Measurements from ENCODE around the gene AQP2.
A peak's percentile ranks its signal among the peaks of the same experiment; 100 is the strongest.

The AQP2 gene

GRCh38 chr12:49971141-49971540 is 20.6 kb downstream of the AQP2 start:
- no peak for DNase-seq (ENCODE audit: low read depth)
- TF ChIP-seq CTCF (IDR thresholded peaks at IDR 0.05; ENCODE audit: control insufficient read depth, insufficient read depth, low read depth, low read length, missing control alignments), result no peak
- H3K4me3 ChIP-seq (ENCODE audit: control insufficient read depth, low read depth, low read length), result no peak overlapping the region

- no peak for DNase-seq (ENCODE audit: low read depth)
- TF ChIP-seq CTCF (IDR thresholded peaks at IDR 0.05; ENCODE audit: control insufficient read depth, insufficient read depth, low read depth, low read length, missing control alignments), result no peak
- H3K4me3 ChIP-seq (ENCODE audit: control insufficient read depth, low read depth, low read length), result no peak overlapping the region
Observed at GRCh38 chr12:49972129-49972528, 21.6 kb downstream of the AQP2 start.

GRCh38 chr12:49972641-49973360 is 22.3 kb downstream of the AQP2 start, which contains the start of gene AQP6:
Gene AQP6, plus strand, starts transcription at chr12:49972947. Its CDS starts 227 bp downstream, at chr12:49973174.
- no peak for DNase-seq (ENCODE audit: low read depth)
- no peak for TF ChIP-seq CTCF (IDR thresholded peaks at IDR 0.05; ENCODE audit: control insufficient read depth, insufficient read depth, low read depth, low read length, missing control alignments)
- no peak within 1 kb of the TSS for H3K4me3 ChIP-seq (ENCODE audit: control insufficient read depth, low read depth, low read length)

- DNase-seq (ENCODE audit: low read depth), result no peak
- no peak for TF ChIP-seq CTCF (IDR thresholded peaks at IDR 0.05; ENCODE audit: control insufficient read depth, insufficient read depth, low read depth, low read length, missing control alignments)
- H3K4me3 ChIP-seq (ENCODE audit: control insufficient read depth, low read depth, low read length), result no peak overlapping the region
Observed at GRCh38 chr12:49973361-49973830, 22.9 kb downstream of the AQP2 start.

GRCh38 chr12:49974231-49974675 is 23.7 kb downstream of the AQP2 start:
- peak; percentile 83 for TF ChIP-seq CTCF (IDR thresholded peaks at IDR 0.05; ENCODE audit: control insufficient read depth, insufficient read depth, low read depth, low read length, missing control alignments)
- DNase-seq (ENCODE audit: low read depth), result no peak
- H3K4me3 ChIP-seq (ENCODE audit: control insufficient read depth, low read depth, low read length), result no peak overlapping the region

- DNase-seq (ENCODE audit: low read depth), result no peak
- no peak for TF ChIP-seq CTCF (IDR thresholded peaks at IDR 0.05; ENCODE audit: control insufficient read depth, insufficient read depth, low read depth, low read length, missing control alignments)
- H3K4me3 ChIP-seq (ENCODE audit: control insufficient read depth, low read depth, low read length), result no peak overlapping the region
Observed at GRCh38 chr12:49974677-49975317, 24.3 kb downstream of the AQP2 start.
